Fibroblast of skin of right biceps (primary cell): ENCODE measurements around the gene CLCN2.

ENCODE experiments used
- DNase-seq: peaks from one replicate; pipeline ENCODE4 v3.0.0-alpha.2; 2013

The CLCN2 gene

DNA sequence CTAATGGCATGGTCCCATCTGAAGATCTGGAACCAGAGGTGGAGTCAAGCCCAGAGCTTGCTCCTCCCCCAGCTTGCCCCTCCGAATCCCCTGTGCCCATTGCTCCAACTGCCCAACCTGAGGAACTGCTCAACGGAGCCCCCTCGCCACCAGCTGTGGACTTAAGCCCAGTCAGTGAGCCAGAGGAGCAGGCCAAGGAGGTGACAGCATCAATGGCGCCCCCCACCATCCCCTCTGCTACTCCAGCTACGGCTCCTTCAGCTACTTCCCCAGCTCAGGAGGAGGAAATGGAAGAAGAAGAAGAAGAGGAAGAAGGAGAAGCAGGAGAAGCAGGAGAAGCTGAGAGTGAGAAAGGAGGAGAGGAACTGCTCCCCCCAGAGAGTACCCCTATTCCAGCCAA, 39.7 kb downstream of the CLCN2 start:
- DNase-seq = no peak

DNA sequence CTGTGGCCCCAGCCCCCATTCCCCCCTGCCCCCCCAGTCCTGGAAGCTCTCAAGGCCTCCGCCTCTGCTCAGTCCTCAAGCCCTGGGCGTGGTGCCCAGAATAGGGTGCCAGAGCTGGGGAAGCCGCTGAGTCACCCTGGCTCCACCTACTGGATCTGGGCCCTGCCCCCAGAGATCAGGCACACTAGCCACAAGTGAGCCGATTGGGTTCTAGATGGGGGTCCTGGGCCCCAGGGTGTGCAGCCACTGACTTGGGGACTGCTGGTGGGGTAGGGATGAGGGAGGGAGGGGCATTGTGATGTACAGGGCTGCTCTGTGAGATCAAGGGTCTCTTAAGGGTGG, 41.3 kb downstream of the CLCN2 start:
- peak; percentile 98 for DNase-seq

DNA sequence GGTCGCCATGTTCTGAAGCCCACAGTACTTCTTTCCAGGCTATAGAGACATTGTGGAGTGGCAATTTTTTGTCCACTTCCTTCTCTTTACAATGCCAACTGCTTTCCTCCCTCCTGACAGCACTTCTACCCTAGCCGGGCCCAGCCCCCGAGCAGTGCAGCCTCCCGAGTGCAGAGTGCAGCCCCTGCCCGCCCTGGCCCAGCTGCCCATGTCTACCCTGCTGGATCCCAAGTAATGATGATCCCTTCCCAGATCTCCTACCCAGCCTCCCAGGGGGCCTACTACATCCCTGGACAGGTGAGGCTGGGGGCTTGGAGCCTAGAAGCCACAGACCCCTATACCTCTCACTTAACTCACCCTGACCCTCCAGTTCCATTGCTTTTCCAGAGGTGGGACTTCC, 44.2 kb downstream of the CLCN2 start:
- DNase-seq = no peak

DNA sequence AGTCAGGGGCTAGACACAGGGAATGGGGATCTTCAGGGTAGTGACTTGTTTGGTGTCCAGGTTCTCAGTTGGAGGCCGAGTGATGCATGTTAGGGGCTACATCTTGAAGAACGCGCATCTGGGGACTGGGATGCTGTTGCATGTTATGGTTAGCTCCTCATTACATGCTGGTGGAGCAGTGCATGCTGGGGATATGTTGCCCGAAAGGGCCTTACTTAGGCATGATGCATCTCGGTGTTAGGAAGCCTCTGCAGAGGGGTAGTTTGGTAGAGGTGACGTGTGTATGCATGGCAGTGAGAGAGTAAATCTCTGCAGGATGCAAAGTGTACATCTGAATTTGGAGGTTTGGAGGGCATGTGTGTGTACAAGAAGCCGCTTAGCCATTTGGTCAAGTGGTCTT, 44.6 kb downstream of the CLCN2 start:
- no peak for DNase-seq

DNA sequence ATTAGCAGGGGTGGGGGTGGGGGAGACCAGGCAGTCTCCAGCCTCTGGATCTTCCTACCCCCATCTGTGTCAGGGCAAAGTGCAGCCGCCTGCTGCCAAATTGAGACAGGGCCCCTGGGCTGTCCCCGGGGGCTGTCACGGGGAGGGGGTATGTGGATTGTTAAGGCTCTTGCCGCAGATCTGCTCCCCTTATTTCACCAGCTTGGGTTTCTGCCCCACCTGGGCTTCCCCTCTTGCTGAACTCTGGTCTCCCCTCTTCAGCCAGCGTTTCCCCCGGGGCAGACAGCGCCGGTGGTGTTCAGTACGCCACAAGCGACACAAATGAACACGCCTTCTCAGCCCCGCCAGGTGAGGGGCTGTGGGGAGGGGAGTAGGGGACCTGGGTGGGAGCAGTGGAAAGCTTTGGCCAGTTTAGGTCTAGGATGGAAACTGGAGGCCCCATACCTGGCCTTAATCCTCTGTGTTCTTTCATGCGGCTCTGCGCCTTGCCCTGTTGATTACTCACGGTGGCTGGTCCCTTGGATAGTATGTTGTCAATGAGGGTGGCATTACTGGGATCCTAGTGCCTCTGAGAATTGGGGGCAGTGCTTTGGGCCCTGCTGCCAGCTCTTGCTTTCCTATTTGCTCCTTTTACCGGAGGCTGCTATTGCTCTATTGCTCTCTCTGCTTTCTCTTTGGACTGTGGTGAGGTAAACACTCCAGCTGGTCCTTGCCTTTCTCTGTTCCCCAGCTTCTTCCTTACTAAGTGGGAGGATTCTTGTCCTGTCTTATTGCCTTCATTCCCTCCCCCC, 45.3 kb downstream of the CLCN2 start:
- no peak for DNase-seq

DNA sequence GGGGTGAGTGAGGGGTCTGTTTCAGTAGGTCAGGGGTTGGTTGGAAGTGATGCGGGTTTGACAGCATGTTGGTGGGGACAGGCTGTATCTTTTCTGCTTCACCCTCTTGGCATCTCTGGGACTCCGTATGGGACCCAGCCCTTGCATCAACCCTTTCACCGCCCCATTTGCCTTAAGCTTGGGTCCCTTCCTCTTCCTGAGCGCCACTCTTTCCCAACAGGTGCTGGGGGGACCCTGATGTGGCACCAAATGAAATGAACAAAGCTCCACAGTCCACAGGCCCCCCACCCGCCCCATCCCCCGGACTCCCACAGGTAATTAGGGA, 45.9 kb downstream of the CLCN2 start:
- DNase-seq = no peak

DNA sequence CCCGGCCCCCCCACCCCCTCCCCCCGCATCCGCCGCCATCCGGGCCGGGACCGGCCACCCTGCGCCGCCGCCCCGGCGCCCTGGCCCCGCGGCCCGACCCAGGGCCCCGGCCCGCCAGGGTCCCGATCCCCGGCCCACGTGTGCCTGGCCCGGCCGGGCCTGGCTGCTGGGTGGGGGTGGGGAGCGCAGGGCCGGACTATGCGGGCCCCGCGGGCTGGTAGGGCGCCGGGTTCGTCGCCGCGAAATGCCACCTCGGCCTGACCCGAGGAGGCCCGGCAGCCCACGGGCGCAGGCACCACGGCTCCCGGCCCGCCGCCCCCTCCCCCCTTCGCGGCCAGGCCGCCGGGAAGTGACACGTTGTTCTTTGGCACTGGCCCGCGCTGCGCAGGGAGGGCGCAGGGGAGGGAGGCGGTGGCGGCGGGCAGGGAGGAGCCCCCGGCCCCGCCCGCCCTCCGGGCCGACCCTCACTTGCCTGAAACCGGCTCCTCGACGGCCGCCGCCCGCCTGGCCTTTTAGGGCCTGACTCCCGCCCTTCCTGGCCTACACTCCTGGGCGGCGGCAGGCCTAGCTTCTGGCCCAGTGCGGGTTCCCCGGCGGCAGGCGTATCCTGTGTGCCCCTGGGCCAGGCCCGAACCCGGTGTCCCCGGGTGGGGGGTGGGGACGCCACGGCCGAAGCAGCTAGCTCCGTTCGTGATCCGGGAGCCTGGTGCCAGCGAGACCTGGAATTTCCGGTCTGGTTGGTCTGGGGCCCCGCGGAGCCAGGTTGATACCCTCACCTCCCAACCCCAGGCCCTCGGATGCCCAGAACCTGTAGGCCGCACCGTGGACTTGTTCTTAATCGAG, 46.5 kb downstream of the CLCN2 start:
- peak; percentile 87 for DNase-seq

DNA sequence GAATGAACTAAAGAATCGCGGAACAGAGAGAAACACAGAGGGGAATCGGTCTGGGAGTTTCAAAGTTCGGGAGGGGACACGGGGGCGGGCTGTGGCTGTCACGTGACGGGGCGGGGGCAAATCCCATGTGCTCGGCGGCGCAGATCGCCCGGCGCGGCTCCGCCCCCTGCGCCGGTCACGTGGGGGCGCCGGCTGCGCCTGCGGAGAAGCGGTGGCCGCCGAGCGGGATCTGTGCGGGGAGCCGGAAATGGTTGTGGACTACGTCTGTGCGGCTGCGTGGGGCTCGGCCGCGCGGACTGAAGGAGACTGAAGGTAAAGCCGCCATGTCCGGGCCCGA, 47.1 kb downstream of the CLCN2 start, which contains the start of gene EIF4G1:
EIF4G1 (plus strand) TSS at position 244 of the 337 bp plus-strand sequence. CDS start 1,191 bp downstream, outside the sequence.
- DNase-seq = peak; percentile 94

DNA sequence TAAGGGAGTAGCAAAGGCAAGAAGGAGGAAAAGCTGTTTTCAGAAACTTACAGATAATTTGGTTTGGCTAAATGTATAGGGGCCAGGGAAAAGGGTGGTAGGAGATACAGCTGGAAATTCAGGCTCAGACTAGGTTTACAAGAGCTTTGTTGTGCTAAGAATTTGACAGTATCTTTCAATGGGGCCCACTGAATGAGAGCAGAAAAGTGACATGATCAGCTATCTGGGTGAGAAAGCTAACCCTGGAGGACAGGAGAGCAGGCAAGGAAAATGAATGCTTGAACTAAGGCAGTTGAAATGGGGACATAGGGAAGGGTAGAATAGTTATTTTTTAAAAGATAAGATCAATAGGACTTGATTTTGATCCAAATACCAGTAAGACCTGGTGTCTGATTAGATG, 49.8 kb downstream of the CLCN2 start:
- DNase-seq = no peak

DNA sequence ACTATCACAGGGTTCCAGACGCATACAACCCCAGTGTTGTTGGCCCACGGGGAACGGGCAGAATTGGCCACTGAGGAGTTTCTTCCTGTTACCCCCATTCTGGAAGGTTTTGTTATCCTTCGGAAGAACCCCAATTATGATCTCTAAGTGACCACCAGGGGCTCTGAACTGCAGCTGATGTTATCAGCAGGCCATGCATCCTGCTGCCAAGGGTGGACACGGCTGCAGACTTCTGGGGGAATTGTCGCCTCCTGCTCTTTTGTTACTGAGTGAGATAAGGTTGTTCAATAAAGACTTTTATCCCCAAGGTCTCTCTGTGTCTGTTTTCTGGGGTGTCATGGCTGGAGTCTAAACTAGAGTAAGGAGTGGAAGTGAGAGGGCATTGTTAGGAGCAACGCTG, 52.7 kb downstream of the CLCN2 start:
- DNase-seq = no peak

DNA sequence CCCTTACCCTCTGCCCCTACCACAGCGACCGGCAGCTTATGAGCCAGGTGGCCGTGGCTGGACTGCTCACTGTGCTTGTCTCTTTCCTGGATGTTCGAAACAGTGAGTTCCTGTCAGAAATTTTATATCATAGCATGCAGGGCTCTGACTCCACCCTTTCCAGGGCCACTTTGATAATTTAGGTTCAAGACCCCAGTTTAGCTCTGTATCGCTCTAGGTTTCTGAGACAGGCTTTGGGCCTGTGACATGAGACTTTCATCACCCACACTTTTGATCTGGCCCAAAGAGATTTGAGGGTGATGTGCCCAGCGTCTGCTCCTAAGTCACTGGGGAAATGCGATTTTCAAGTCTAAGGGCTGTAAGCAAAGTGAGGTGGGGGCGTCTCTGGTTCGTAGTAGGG, 53.5 kb downstream of the CLCN2 start:
- DNase-seq = no peak

DNA sequence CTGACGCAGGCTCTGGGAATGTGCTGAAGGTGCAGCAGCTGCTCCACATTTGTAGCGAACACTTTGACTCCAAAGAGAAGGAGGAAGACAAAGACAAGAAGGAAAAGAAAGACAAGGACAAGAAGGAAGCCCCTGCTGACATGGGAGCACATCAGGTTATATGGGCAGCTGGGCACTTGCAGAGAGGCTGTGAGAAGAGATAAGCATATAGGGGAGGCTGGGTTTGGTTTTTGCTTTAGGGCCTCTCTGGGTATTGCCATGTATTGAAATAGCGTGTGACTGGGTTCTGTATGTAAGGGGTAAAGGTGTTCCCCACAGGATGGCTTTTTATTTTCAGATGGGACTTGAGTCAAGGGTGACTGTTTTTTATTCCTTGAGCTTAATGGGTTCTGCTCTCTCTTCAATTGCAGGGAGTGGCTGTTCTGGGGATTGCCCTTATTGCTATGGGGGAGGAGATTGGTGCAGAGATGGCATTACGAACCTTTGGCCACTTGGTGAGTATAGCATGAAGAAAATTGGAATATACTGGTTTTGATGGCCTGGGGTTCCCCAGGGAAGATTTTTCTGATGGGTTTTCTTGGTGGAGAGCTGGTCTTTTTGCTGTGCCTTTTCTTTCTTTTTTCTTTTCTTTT, 54.9 kb downstream of the CLCN2 start:
- DNase-seq = no peak

DNA sequence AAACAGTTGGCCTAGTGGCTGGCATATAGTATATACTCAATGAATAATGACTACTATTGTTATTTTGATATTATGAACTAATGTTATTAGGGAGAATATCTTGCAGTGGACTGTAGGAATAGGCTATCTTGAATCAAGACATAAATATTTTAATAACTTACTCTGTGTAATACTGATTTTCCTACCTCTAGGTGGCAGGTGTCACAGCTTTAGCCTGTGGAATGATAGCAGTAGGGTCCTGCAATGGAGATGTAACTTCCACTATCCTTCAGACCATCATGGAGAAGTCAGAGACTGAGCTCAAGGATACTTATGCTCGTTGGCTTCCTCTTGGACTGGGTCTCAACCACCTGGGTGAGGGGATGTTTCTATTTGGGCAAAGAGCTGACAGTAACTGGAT, 55.8 kb downstream of the CLCN2 start:
- peak; percentile 20 for DNase-seq

DNA sequence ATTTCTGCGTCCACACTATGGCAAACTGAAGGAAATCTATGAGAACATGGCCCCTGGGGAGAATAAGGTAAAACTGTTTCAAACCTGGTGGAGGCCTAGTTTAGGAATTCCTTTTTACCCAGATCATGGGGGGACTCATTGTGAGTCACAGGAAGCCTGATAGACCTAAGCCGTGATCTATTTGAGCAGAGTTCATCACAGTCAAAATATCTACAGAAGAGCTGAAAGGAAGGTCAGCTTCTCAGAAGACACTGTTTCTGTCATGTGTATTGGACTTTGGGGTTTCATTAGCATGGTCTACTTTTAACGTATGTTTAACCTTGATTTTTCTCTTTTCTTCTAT, 61.1 kb downstream of the CLCN2 start:
- peak; percentile 82 for DNase-seq

DNA sequence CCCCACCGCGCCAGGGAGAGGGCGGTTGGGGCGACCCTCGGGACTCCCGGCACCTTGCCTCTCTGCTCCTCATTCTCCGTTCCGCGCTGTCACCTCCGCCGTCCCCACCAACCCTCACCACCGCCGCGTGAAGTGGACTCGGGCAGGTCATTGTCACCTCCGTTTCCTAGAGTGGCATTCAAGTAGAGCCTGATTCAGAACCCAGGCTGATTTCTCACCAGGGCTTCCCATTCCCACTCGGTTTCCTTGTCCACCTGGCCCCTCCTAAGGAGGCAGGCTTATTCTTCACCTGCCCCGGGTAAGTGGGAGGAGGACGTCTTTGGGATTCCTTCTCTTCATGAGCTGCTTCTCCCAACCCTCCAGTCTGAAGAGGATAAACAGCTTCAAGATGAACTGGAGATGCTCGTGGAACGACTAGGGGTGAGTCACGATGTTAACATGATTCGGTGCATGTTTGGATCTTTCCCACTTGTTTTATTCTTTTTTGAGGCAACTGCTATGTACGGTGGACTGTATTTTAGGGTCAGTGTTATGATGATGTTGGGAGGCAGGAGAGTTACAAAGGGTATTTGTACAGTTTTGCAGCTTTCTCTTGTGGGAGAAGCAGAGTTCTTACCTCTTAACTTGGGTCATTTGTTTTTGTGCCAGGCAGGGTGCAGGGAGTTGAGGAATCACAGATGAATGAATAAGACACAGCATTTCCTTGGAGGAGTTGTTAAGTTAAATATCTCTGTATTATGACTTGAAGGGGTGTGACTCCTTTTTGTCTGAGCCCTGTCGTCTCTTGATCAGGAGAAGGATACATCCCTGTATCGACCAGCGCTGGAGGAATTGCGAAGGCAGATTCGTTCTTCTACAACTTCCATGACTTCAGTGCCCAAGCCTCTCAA, 61.7 kb downstream of the CLCN2 start:
- peak; percentile 44 for DNase-seq

DNA sequence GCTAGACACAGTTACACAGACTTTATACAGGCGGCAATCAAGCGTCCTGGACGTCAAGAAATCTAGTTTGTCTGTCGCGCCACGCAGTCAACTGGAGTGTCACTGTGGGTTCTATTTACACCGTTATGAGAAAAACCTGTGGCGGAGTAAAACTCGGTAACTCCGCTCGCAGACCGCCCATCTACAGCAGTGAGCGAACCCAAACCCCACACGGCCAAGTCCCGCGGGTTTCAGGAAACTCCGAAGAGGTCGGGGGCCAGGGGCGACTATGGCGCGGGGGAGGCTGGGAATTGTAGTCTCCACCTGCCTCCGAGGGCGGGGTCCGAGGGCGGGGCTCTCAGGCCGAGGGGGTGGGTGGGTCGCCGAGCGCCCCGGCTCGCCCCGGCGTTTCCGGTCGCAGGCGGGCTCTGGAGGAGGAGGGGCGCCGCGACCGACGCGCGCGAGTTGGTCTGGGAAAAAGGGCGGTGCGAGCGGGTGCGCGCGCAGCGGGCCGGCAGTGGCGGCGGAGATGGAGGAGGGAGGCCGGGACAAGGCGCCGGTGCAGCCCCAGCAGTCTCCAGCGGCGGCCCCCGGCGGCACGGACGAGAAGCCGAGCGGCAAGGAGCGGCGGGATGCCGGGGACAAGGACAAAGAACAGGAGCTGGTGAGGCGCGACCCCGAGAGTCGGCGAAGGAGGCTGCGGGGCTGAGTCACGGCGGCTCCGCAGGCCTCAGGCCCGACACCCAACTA, 62.5 kb downstream of the CLCN2 start, which contains the start of gene PSMD2:
PSMD2 (plus strand) TSS at position 483 of the 729 bp plus-strand sequence; CDS start at position 509, 26 bp downstream.
- DNase-seq = peak; percentile 97

DNA sequence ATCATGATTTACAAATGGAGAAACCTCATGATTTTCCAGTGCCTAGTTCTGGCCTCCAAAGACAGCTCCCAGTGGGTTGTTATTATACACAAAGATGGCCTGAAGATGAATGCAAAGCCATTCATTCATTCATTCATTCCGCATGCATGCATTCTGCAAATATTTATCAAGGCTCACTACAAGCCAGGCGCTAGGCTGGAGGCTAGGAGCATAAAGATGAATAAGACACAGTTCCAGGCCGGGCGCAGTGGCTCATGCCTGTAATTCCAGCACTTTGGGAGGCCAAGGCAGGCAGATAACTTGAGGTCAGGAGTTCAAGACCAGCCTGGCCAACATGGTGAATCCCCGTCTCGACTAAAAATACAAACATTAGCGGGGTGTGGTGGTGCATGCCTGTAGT, 64.8 kb downstream of the CLCN2 start:
- no peak for DNase-seq
